HUES6 (cell line): ENCODE data around the gene RECK.
"Not testable (repeated sequence)": the region's sequence is repeated elsewhere in the genome, so short reads cannot be mapped to it uniquely, and the experiment has no call there.

ENCODE experiments used
- H3K27ac ChIP-seq: 2 replicates; pipeline ENCODE4 v1.7.0; 2013; ENCODE audit warnings: low read depth, mild to moderate bottlenecking, low read length, inconsistent platforms
- H3K27me3 ChIP-seq: 2 replicates; pipeline ENCODE4 v1.6.1; 2013; ENCODE audit warnings: low read length; ENCODE audit not compliant: control insufficient read depth, insufficient read depth
- H3K36me3 ChIP-seq: 2 replicates; pipeline ENCODE4 v1.6.1; 2013; ENCODE audit warnings: low read length; ENCODE audit not compliant: control insufficient read depth, insufficient read depth
- H3K4me1 ChIP-seq: 2 replicates; pipeline ENCODE4 v1.6.1; 2013; ENCODE audit warnings: low read length; ENCODE audit not compliant: control insufficient read depth, insufficient read depth
- H3K4me3 ChIP-seq: 2 replicates; pipeline ENCODE4 v1.5.1; 2013; ENCODE audit warnings: low read depth, low read length
- H3K9ac ChIP-seq: one replicate; pipeline ENCODE4 v1.6.1; 2013; ENCODE audit warnings: mild to moderate bottlenecking, low read length
- H3K9me3 ChIP-seq: 2 replicates; pipeline ENCODE4 v1.6.1; 2013; ENCODE audit warnings: low read depth, low read length; ENCODE audit not compliant: control insufficient read depth, insufficient read depth

The RECK gene

GRCh38 chr9:36126016-36126730 is 89.5 kb downstream of the RECK start:
- Histone ChIP-seq H3K4me1 (no peaks in the 10 kb centered on the region), H3K27me3 (peaks cover 13% of the 10 kb centered on the region; the same call in 1 of the 2 replicates), H3K9me3 (no peaks in the 10 kb centered on the region), H3K4me3 (no peak overlapping the region), H3K9ac (no peak overlapping the region), H3K36me3 (peaks cover 6% of the 10 kb centered on the region; the same call in 1 of the 2 replicates), H3K27ac (no peak overlapping the region)

GRCh38 chr9:36127652-36128244 is 91.0 kb downstream of the RECK start:
- H3K9me3 ChIP-seq: no peaks in the 10 kb centered on the region
- H3K27me3 ChIP-seq: peaks cover 26% of the 10 kb centered on the region
- H3K4me3 ChIP-seq: no peak overlapping the region
- H3K36me3 ChIP-seq: no peaks in the 10 kb centered on the region
- H3K27ac ChIP-seq: no peak overlapping the region
- H3K9ac ChIP-seq: no peak overlapping the region
- H3K4me1 ChIP-seq: peaks cover 5% of the 10 kb centered on the region

GRCh38 chr9:36128349-36128748 is 91.6 kb downstream of the RECK start:
- Histone ChIP-seq H3K9me3 (no peaks in the 10 kb centered on the region), H3K27ac (no peak overlapping the region), H3K4me1 (peaks cover 5% of the 10 kb centered on the region), H3K9ac (no peak overlapping the region), H3K27me3 (peaks cover 32% of the 10 kb centered on the region), H3K36me3 (no peaks in the 10 kb centered on the region), H3K4me3 (no peak overlapping the region)

- H3K27ac ChIP-seq: no peak overlapping the region
- peaks cover 5% of the 10 kb centered on the region for H3K4me1 ChIP-seq
- no peak overlapping the region for H3K4me3 ChIP-seq
- H3K9ac ChIP-seq: no peak overlapping the region
- no peaks in the 10 kb centered on the region for H3K36me3 ChIP-seq
- H3K27me3 ChIP-seq: peaks cover 40% of the 10 kb centered on the region
- H3K9me3 ChIP-seq: no peaks in the 10 kb centered on the region
These were observed 92.4 kb downstream of the RECK start for GRCh38 chr9:36129139-36129538.

GRCh38 chr9:36131666-36132065 is 95.0 kb downstream of the RECK start:
- H3K4me3 ChIP-seq: not testable (repeated sequence)

GRCh38 chr9:36132086-36132485 is 95.4 kb downstream of the RECK start:
- Histone ChIP-seq H3K9me3 (no peaks in the 10 kb centered on the region), H3K4me3 (no peak overlapping the region), H3K4me1 (peaks cover 20% of the 10 kb centered on the region), H3K27ac (no peak overlapping the region), H3K9ac (no peak overlapping the region), H3K36me3 (no peaks in the 10 kb centered on the region), H3K27me3 (peaks cover 66% of the 10 kb centered on the region)

More at GRCh38 chr9:36131666-36132065, 95.0 kb downstream of the RECK start:
- Histone ChIP-seq H3K4me1 (peaks cover 19% of the 10 kb centered on the region), H3K27me3 (peaks cover 62% of the 10 kb centered on the region)
- H3K9ac ChIP-seq, H3K27ac ChIP-seq, H3K36me3 ChIP-seq, H3K9me3 ChIP-seq: not testable (repeated sequence)

- H3K27ac ChIP-seq: no peak overlapping the region
- no peak overlapping the region for H3K9ac ChIP-seq
- no peaks in the 10 kb centered on the region for H3K9me3 ChIP-seq
- peaks cover 86% of the 10 kb centered on the region for H3K27me3 ChIP-seq
- peaks cover 28% of the 10 kb centered on the region for H3K4me1 ChIP-seq
- no peaks in the 10 kb centered on the region for H3K36me3 ChIP-seq
- peak overlapping the region; percentile 73 for H3K4me3 ChIP-seq
These were observed 98.2 kb downstream of the RECK start for GRCh38 chr9:36134761-36135505.

- Histone ChIP-seq H3K9ac (no peak overlapping the region), H3K4me3 (peak overlapping the region; percentile 73), H3K27ac (no peak overlapping the region), H3K4me1 (peaks cover 28% of the 10 kb centered on the region), H3K27me3 (peaks cover 95% of the 10 kb centered on the region), H3K36me3 (no peaks in the 10 kb centered on the region), H3K9me3 (no peaks in the 10 kb centered on the region)
These were observed 99.1 kb downstream of the RECK start for GRCh38 chr9:36135741-36136271.

- Histone ChIP-seq H3K9me3 (no peaks in the 10 kb centered on the region), H3K27me3 (peaks cover 97% of the 10 kb centered on the region), H3K4me1 (peaks cover 28% of the 10 kb centered on the region), H3K9ac (peak within 1 kb of the TSS; percentile 69), H3K4me3 (peak within 1 kb of the TSS; percentile 73), H3K36me3 (no peaks in the 10 kb centered on the region), H3K27ac (no peak within 1 kb of the TSS)
These were observed 99.7 kb downstream of the RECK start, which contains the start of gene GLIPR2 for GRCh38 chr9:36136272-36136893. TSS of gene GLIPR2 (plus strand) at chr9:36136733. CDS start at chr9:36136779, 46 bp downstream.

GRCh38 chr9:36136894-36137391 is 100.2 kb downstream of the RECK start:
- Histone ChIP-seq H3K27ac (no peak overlapping the region), H3K27me3 (peaks cover 97% of the 10 kb centered on the region), H3K4me1 (peaks cover 26% of the 10 kb centered on the region), H3K9ac (peak overlapping the region; percentile 69), H3K9me3 (no peaks in the 10 kb centered on the region), H3K36me3 (no peaks in the 10 kb centered on the region), H3K4me3 (peak overlapping the region; percentile 73)
